ENCODE data around the gene UGP2.
"Not testable (repeated sequence)": the region's sequence is repeated elsewhere in the genome, so short reads cannot be mapped to it uniquely, and the experiment has no call there.

UGP2 gene

DNA sequence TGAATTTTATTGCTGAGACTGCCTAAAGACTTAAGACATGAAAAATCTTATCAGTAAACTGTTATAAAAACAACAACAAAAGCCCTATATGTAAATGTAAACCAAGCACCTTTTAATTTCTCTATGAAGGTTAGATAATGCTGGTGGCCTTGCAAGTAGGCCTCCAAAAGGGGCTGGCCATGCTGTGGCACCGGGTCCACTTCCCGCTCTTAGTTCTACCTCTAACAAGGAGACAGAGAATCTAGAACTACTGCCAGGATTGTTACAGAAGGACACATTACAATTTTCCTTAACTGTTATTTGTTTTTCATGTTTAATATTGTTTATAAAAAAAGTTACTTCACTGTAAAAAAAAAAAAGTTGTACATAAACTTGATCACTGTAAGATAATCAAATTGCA, 49.0 kb downstream of the UGP2 start:
- in situ Hi-C loops (cut with HindIII; ENCODE audit: low sequenced_read_pairs) = no loop called here

DNA sequence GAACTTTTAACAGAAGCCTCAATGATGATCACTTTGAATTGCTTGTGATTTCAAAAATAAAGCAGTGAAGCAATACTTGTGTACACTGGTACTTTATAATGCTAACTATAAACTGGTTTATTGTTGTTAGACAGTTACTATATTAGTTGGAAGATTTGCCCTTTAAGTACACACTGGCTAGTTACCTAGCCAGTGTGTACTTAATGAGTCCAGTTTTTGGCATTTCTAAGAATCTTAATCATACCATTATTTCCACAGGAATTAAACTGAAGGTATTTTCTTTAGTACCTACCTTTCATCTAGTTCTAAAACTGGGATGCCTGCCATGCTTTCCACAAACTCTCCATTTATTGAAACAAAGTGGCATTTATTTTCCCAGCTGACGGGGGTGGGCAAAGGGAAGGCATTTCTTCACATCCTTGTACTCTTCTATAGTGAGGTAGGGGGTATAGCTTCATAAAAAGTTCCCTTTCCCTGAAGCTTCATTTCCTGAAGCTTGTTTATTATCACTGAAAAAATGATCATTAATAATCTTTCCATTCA, 49.9 kb downstream of the UGP2 start:
- in situ Hi-C loops (cut with HindIII; ENCODE audit: low sequenced_read_pairs) = no loop called here

DNA sequence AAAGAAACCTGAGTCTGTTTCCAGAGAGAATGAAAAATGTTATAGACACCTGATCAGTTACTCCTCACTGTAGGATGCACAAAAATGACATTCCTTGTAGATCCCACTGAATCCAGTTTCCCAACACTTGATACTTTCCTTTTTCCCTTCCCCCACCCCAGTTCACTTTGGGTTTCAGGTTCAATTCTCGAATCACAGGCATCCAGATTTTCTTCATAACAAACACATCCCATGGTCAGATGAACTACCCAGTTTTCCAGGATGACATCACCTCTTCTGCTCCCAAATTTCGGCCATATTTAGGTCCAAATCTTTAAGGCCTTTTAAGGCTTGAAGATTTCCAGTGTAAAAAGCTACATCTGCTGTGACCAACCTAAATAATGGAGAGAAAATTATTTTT, 51.5 kb downstream of the UGP2 start:
- in situ Hi-C loops (cut with HindIII; ENCODE audit: low sequenced_read_pairs) = no loop called here

DNA sequence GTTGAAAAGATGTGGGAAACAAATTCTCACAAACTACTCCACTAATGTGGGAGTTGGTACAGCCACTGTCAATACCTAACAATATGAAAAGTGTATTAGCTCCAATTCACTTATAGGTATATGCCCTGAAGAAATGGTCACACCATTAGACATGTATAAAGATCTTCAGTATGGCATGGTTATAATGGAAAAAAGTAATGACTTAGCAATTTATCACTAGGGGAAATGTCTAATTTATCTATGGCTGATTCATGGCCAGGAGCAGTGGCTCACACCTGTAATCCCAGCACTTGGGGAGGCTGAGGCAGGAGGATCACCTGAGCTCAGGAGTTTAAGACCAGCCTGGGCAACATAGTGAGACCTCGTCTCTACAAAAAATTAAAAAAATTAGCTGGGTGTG, 52.5 kb downstream of the UGP2 start:
- in situ Hi-C loops (cut with HindIII; ENCODE audit: low sequenced_read_pairs) = no loop called here

DNA sequence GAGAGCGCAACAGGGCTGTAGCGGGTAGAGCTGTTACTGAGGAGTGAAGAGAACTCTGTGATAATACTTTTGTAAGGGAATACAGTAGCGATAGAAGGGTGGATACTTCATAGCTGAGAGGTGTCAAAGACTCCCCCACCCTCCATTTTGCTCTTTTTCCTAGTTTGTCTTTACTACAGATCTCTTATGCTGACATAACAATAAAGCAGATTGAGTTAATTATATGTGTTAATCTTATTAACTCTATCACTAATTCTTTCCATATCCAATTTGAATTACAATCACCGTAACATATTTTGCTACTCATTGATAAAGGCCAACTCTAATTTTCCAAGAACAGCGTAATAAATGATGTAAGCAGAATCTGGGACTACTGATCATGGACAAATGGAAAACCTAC, 57.1 kb downstream of the UGP2 start:
- in situ Hi-C loops (cut with HindIII; ENCODE audit: low sequenced_read_pairs) = no loop called here

DNA sequence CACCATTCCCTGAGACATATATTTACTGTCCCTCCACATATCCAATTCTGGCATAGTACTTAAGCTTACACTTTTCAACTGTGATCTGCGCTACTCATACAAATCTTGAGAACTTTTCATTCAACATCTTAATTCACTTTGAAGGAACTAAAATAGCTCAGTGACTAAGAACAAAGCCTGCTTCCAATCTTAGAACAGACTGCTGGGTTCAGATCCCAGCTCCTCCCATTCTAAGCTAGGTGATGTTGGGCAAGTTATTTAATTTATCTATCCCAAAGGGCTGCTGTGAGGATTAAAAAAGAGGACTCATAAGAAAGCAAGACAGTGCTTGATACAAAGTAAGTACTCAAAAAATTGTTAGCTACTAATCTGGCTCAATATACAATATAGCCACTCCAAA, 57.9 kb downstream of the UGP2 start:
- in situ Hi-C loops (cut with HindIII; ENCODE audit: low sequenced_read_pairs) = no loop called here

DNA sequence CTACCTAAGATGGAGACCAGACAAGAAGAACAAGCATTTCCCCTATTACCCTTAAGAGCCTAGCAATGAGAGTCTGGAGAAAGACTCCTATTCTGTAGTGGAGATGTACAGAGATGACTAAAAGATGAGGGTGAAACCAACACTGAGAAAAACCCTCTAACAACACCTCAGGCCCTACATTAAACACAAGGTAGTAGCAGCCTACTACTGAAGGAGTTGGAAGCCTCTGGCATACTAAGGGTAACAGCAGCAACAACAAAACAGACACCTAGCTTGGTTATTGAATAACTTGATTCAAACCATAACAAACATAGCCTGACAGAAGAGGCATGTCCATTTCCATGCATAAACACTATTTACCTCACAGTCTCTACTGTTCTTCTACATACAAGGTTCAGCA, 60.5 kb downstream of the UGP2 start:
- in situ Hi-C loops (cut with HindIII; ENCODE audit: low sequenced_read_pairs) = no loop called here

DNA sequence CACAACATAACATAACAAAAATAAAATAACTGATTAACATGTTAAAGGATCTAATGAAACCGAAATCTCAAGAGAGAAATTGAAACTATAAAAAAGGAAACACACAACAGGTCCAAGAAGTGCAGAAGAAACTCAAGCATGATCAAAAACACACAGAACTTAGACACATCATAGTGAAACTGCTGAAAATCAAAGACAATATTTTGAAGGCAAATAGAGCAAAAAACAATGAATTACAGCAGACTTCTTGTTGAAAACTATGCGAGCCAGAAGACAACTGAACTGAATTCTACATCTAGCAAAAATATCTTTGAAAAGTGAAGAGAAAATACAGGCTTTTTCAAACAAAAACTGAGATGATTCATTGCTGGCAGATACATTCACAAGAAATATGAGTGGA, 61.3 kb downstream of the UGP2 start:
- in situ Hi-C loops (cut with HindIII; ENCODE audit: low sequenced_read_pairs) = no loop called here

DNA sequence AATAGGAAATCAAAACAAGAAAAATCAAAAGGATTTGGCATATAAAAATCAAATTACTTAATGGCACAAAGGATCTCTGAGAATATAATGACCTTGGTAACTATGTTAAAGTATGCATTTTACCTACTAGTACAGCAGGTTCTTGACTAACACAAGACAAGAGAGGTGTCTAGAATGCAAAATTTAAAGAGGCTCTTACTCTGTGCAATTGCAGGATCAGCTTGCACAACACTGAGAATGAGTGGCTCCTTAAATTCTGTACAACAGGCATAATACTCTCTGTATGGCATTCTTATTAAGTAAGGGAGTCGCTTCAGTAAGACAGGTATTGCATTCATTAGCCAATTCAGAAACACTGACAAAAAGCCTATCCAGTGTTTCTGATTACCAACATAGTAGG, 72.6 kb downstream of the UGP2 start:
- in situ Hi-C loops (cut with HindIII; ENCODE audit: low sequenced_read_pairs) = no loop called here

DNA sequence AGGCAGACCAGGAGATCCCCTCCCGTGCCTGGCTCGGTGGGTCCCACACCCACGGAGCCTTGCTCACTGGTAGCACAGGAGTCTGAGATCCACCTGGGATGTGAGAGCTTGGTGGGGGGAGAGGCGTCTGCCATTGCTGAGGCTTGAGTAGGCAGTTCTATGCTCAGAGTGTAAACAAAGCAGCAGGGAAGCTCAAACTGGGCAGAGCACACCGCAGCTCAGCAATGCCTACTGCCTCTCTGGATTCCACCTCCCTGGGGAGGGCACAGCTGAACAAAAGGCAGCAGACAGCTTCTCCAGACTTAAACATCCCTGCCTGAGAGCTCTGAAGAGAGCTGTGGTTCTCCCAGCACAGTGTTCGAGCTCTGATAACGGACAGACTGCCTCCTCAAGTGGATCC, 85.1 kb downstream of the UGP2 start:
- in situ Hi-C loops (cut with HindIII; ENCODE audit: low sequenced_read_pairs) = no loop called here

DNA sequence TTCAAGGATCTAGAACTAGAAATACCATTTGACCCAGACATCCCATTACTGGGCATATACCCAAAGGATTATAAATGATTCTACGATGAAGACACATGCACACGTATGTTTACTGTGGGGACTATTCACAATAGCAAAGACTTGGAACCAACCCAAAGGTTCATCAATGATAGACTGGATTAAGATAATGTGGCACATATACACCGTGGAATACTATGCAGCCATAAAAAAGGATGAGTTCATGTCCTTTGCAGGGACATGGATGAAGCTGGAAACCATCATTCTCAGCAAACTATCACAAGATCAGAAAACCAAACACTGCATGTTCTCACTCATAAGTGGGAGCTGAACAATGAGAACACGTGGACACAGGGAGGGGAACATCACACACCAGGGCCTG, 90.4 kb downstream of the UGP2 start:
- in situ Hi-C loops (cut with HindIII; ENCODE audit: low sequenced_read_pairs) = not testable (repeated sequence)

All from DLD1 (cell line).